ENCODE measurements around the gene NOB1. TPM values are rescaled to one million over a fixed set of nuclear protein-coding genes. Genes with fewer than 3 reads are reported as not detected.
"Not testable (repeated sequence)": the region's sequence is repeated elsewhere in the genome, so short reads cannot be mapped to it uniquely, and the experiment has no call there.

Gene NOB1
- total RNA-seq, 4 donors from 2014 or later = 23.4 to 31.4 (median 27.1) TPM

- TF ChIP-seq EP300 (IDR thresholded peaks at IDR 0.05) = no peak
- peak; percentile 86 to 92 (median 90) for TF ChIP-seq CTCF (IDR thresholded peaks at IDR 0.05)
- Histone ChIP-seq H3K4me1 (peaks cover 0 to 20% (median 0%) of the 10 kb centered on the region in 3 donors), H3K27me3 (no peaks in the 10 kb centered on the region), H3K36me3 (peaks cover 0 to 33% of the 10 kb centered on the region in 2 donors), H3K4me3 (peak overlapping the region in 1 of 2 donors; percentile 7), H3K9me3 (no peaks in the 10 kb centered on the region), H3K27ac (no peak overlapping the region)
- ATAC-seq = peak; percentile 78
- 25 to 27% methylated on average over 15 to 19 of the region's 19 CpGs for WGBS, 2 donors (ENCODE audit: low coverage in 1 of 2)
Measured at GRCh38 chr16:69796285-69797118, 41.8 kb upstream of the NOB1 start.

GRCh38 chr16:69794486-69794885, 39.8 kb upstream of the NOB1 start:
- Histone ChIP-seq H3K9me3 (no peaks in the 10 kb centered on the region), H3K27me3 (no peaks in the 10 kb centered on the region), H3K36me3 (peaks cover 0 to 31% of the 10 kb centered on the region in 2 donors), H3K4me3 (no peak overlapping the region), H3K27ac (no peak overlapping the region), H3K4me1 (peaks cover 0 to 18% (median 0%) of the 10 kb centered on the region in 3 donors)
- ATAC-seq = no peak
- TF ChIP-seq CTCF (IDR thresholded peaks at IDR 0.05) (no peak), POLR2AphosphoS5 (IDR thresholded peaks at IDR 0.05) (no peak)
- 57 to 83% methylated on average over 1 to 2 of the region's 2 CpGs for WGBS, 2 donors (ENCODE audit: low coverage in 1 of 2)

- H3K27me3 ChIP-seq = no peaks in the 10 kb centered on the region
- WGBS, 2 donors (ENCODE audit: low coverage in 1 of 2) = 83 to 89% methylated on average over 4 of the region's 4 CpGs
- peaks cover 0 to 11% (median 0%) of the 10 kb centered on the region in 3 donors for H3K4me1 ChIP-seq
- no peak overlapping the region for H3K4me3 ChIP-seq
- no peak for ATAC-seq
- TF ChIP-seq POLR2A (IDR thresholded peaks at IDR 0.05) (no peak), EP300 (IDR thresholded peaks at IDR 0.05) (no peak), POLR2AphosphoS5 (IDR thresholded peaks at IDR 0.05) (no peak)
- H3K9me3 ChIP-seq = no peaks in the 10 kb centered on the region
- no peak overlapping the region for H3K27ac ChIP-seq
- peaks cover 0 to 31% of the 10 kb centered on the region in 2 donors for H3K36me3 ChIP-seq
Measured at GRCh38 chr16:69793526-69793925, 38.8 kb upstream of the NOB1 start.

- H3K27me3 ChIP-seq, H3K27ac ChIP-seq, ATAC-seq, H3K4me3 ChIP-seq, H3K4me1 ChIP-seq, H3K9me3 ChIP-seq: not testable (repeated sequence)
- WGBS, 2 donors (ENCODE audit: low coverage in 1 of 2) = 94 to 100% methylated on average over 2 to 6 of the region's 6 CpGs
- peaks cover 0 to 49% of the 10 kb centered on the region in 2 donors for H3K36me3 ChIP-seq
Measured at GRCh38 chr16:69791391-69791847, 36.7 kb upstream of the NOB1 start.

GRCh38 chr16:69787883-69788282, 33.2 kb upstream of the NOB1 start:
- WGBS, 2 donors (ENCODE audit: low coverage in 1 of 2) = 100% methylated on average over 3 of the region's 4 CpGs; no CpG with 5 or more reads in 1 of the 2 donors
- peaks cover 0 to 59% of the 10 kb centered on the region in 2 donors for H3K36me3 ChIP-seq

More at GRCh38 chr16:69787883-69788282, 33.2 kb upstream of the NOB1 start:
- no peak for TF ChIP-seq CTCF (IDR thresholded peaks at IDR 0.05)
- no peak for TF ChIP-seq POLR2AphosphoS5 (IDR thresholded peaks at IDR 0.05)
- TF ChIP-seq POLR2A (IDR thresholded peaks at IDR 0.05) = no peak
- no peak for TF ChIP-seq EP300 (IDR thresholded peaks at IDR 0.05)
- no peak overlapping the region for H3K4me3 ChIP-seq
- no peaks in the 10 kb centered on the region for H3K27me3 ChIP-seq
- no peak overlapping the region for H3K27ac ChIP-seq
- no peaks in the 10 kb centered on the region for H3K9me3 ChIP-seq
- ATAC-seq = no peak
- H3K4me1 ChIP-seq = no peaks in the 10 kb centered on the region
